HepG2 (cell line): ENCODE data around the gene MECR. TPM values are rescaled to one million over a fixed set of nuclear protein-coding genes. Genes with fewer than 3 reads are reported as not detected.

Experiments used
- ATF7 ChIP-seq, 2 experiments: fragments of 450-650 bp in 1 of 2; sonication (generic) in 1 of 2; formaldehyde crosslinking in 1 of 2; IDR thresholded peaks; 2 replicates each; pipeline versions ENCODE4 v1.4.0 to v1.6.1; 2016 to 2020; ENCODE audit warnings: antibody characterized with exemption in 1 of 2, mild to moderate bottlenecking in 1 of 2, missing genetic modification reagents in 1 of 2
- FOXA1 ChIP-seq, 2 experiments: fragments of 450-650 bp in 1 of 2; sonication (generic) in 1 of 2; formaldehyde crosslinking in 1 of 2; IDR thresholded peaks; 2 replicates each; pipeline versions ENCODE4 v1.4.0 to v1.6.1; 2016 to 2020; ENCODE audit warnings: missing genetic modification reagents in 1 of 2
- FOXO1 ChIP-seq: sonication (generic); formaldehyde crosslinking; IDR thresholded peaks from 2 replicates; pipeline ENCODE4 v1.4.0; 2020; ENCODE audit warnings: missing genetic modification reagents
- ISL2 ChIP-seq: sonication (generic); formaldehyde crosslinking; IDR thresholded peaks from 2 replicates; pipeline ENCODE4 v1.5.0; 2020; ENCODE audit warnings: missing genetic modification reagents
- MYC ChIP-seq: sonication (generic); formaldehyde crosslinking; IDR thresholded peaks from 2 replicates; pipeline ENCODE4 v1.9.0; 2021; ENCODE audit warnings: missing genetic modification reagents, borderline replicate concordance
- NFIC ChIP-seq: IDR thresholded peaks from 2 replicates; pipeline ENCODE4 v1.6.1; 2012; ENCODE audit warnings: mild to moderate bottlenecking, low read length, inconsistent platforms
- REPIN1 ChIP-seq: sonication (generic); formaldehyde crosslinking; IDR thresholded peaks from 2 replicates; pipeline ENCODE4 v1.8.0; 2022; ENCODE audit warnings: missing genetic modification reagents, low read depth, mild to moderate bottlenecking, borderline replicate concordance
- ZBTB3 ChIP-seq: sonication (generic); formaldehyde crosslinking; IDR thresholded peaks from 2 replicates; pipeline ENCODE4 v1.4.0; 2020; ENCODE audit warnings: low read depth, mild to moderate bottlenecking, moderate library complexity, missing genetic modification reagents, borderline replicate concordance
- ZC3H13 ChIP-seq: sonication (generic); formaldehyde crosslinking; IDR thresholded peaks from 2 replicates; pipeline ENCODE4 v1.8.1; 2023; ENCODE audit warnings: mild to moderate bottlenecking, missing genetic modification reagents, moderate library complexity
- ZFP41 ChIP-seq: sonication (generic); formaldehyde crosslinking; IDR thresholded peaks from 2 replicates; pipeline ENCODE4 v1.4.0; 2020; ENCODE audit warnings: mild to moderate bottlenecking, missing genetic modification reagents, borderline replicate concordance
- ZNF274 ChIP-seq: sonication (generic); formaldehyde crosslinking; IDR thresholded peaks from 2 replicates; pipeline ENCODE4 v1.5.1; 2020; ENCODE audit warnings: mild to moderate bottlenecking, missing genetic modification reagents
- ZNF282 ChIP-seq: fragments of 450-650 bp; IDR thresholded peaks from 2 replicates; pipeline ENCODE4 v1.6.1; 2018; ENCODE audit not compliant: partially characterized antibody
- ZNF331 ChIP-seq: sonication (generic); formaldehyde crosslinking; IDR thresholded peaks from 2 replicates; pipeline ENCODE4 v1.4.0; 2020; ENCODE audit warnings: missing genetic modification reagents
- ZNF547 ChIP-seq: sonication (generic); formaldehyde crosslinking; IDR thresholded peaks from 2 replicates; pipeline ENCODE4 v1.5.1; 2020; ENCODE audit warnings: mild to moderate bottlenecking, missing genetic modification reagents
- ZNF572 ChIP-seq: sonication (generic); formaldehyde crosslinking; IDR thresholded peaks from 2 replicates; pipeline ENCODE4 v1.5.1; 2020; ENCODE audit warnings: mild to moderate bottlenecking, missing genetic modification reagents
- ZNF747 ChIP-seq: sonication (generic); formaldehyde crosslinking; IDR thresholded peaks from 2 replicates; pipeline ENCODE4 v1.8.1; 2023; ENCODE audit warnings: missing genetic modification reagents, mild to moderate bottlenecking, borderline replicate concordance
- ZNF766 ChIP-seq: sonication (generic); formaldehyde crosslinking; IDR thresholded peaks from 2 replicates; pipeline ENCODE4 v1.5.0; 2020; ENCODE audit warnings: missing genetic modification reagents, borderline replicate concordance
- polyA plus RNA-seq, 8 experiments: library from polyadenylated mRNA; depleted of rRNA in 3 of 8; stranded (reverse) in 7 of 8; unstranded in 1 of 8; fragments of >200 nt; fragmentation: Illumina TruSeq in 4 of 8; extraction: Trizol in 4 of 8; gene quantifications; 2 replicates each; pipeline versions ENCODE4 v1.2.1 to v1.2.3, GENCODE V29; 2011 to 2016; ENCODE audit warnings: low read depth in 4 of 8, missing spikeins in 1 of 8, mixed read lengths in 1 of 8; ENCODE audit not compliant: insufficient read depth in 1 of 8
- total RNA-seq, 5 experiments: library from RNA; depleted of rRNA; stranded (reverse); fragments of >200 nt; fragmentation: Illumina TruSeq; extraction: Trizol; gene quantifications; 2 replicates each; pipeline ENCODE4 v1.2.3, GENCODE V29; 2016; ENCODE audit warnings: low read depth in 1 of 5
- TF ChIP-seq, protein P1 (sequence below), 2 experiments: sonication (generic) in 1 of 2; formaldehyde crosslinking in 1 of 2; IDR thresholded peaks; 2 replicates each; pipeline versions ENCODE4 v1.5.1 to v1.6.1; 2011 to 2020; ENCODE audit warnings: borderline replicate concordance in 1 of 2, low read depth in 1 of 2, low read length in 1 of 2, mild to moderate bottlenecking in 1 of 2, missing genetic modification reagents in 1 of 2, moderate library complexity in 1 of 2
- TF ChIP-seq, protein P2 (sequence below): sonication (generic); formaldehyde crosslinking; IDR thresholded peaks from 2 replicates; pipeline ENCODE4 v1.4.0; 2020; ENCODE audit warnings: mild to moderate bottlenecking, missing genetic modification reagents
- TF ChIP-seq, protein P3 (sequence below): sonication (generic); formaldehyde crosslinking; IDR thresholded peaks from 2 replicates; pipeline ENCODE4 v1.4.0; 2020; ENCODE audit warnings: missing genetic modification reagents
- TF ChIP-seq, protein P4 (sequence below): sonication (generic); formaldehyde crosslinking; IDR thresholded peaks from 2 replicates; pipeline ENCODE4 v1.5.1; 2020; ENCODE audit warnings: missing genetic modification reagents, mild to moderate bottlenecking, borderline replicate concordance

MECR gene
- total and polyA plus RNA-seq, 2 of the 13 experiments (the other 11 are each of a cell fraction or from before 2014, with no cell fraction given) = 18.8 to 24.9 TPM

DNA sequence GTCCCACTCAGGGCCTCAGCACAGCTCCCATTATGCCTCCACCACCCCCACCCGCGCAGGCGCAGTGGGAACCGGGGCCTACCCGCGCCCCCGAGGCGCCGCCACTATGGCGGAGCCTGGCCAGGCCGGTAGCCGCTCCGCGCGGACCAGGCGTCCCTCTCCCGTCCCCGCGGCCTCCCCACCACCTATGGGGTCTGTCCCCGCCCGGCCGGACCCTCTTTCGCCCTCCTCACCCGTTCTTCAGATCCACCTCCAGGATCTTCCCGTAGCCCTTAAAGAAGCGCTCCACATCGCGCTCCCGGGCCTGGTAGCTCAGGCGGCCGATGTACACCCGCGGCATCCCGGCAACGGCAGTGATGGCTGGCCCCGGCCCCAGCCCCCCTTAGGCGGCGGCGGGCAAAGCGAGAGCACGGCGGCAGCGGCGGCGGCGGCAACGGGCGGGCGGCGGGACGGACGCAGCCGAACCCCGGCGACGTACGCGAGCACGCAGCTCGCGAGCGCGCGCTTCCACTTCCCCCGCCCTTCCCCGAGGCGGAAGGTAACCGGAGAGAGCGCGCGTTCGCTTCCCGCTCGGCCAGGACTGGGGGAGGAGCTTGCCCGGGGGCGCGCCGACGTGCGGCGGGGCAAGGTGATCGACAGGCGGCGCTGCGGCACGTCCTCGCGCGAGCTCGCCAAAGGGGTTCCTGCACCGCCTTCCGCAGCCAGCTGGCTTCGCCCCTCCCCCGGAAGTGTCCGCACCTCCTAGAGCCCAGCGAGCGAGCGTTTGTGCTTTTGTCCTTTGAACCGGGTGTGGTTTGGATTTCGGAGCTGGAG, 49.1 kb downstream of the MECR start, which contains the start of gene SRSF4 (continued):
- TF ChIP-seq, protein P1, sequence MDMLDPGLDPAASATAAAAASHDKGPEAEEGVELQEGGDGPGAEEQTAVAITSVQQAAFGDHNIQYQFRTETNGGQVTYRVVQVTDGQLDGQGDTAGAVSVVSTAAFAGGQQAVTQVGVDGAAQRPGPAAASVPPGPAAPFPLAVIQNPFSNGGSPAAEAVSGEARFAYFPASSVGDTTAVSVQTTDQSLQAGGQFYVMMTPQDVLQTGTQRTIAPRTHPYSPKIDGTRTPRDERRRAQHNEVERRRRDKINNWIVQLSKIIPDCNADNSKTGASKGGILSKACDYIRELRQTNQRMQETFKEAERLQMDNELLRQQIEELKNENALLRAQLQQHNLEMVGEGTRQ (IDR thresholded peaks at IDR 0.05; ENCODE audit: low read depth, low read length) = no peak
- TF ChIP-seq, protein P1 (CRISPR knock-in tag; IDR thresholded peaks at IDR 0.05; ENCODE audit: borderline replicate concordance) = peak; percentile 12; the same call in 1 of the 2 replicates
- peak; percentile 70; the same call in 1 of the 2 replicates for TF ChIP-seq ZNF747 (CRISPR knock-in tag)
- TF ChIP-seq ZC3H13 (CRISPR knock-in tag) = peak; percentile 79
- no peak for TF ChIP-seq ZBTB3
- peak; percentile 59 for TF ChIP-seq FOXO1 (CRISPR knock-in tag)
- no peak for TF ChIP-seq ZFP41 (CRISPR knock-in tag)
- TF ChIP-seq, protein P2, sequence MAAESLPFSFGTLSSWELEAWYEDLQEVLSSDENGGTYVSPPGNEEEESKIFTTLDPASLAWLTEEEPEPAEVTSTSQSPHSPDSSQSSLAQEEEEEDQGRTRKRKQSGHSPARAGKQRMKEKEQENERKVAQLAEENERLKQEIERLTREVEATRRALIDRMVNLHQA = no peak
- TF ChIP-seq, protein P3, sequence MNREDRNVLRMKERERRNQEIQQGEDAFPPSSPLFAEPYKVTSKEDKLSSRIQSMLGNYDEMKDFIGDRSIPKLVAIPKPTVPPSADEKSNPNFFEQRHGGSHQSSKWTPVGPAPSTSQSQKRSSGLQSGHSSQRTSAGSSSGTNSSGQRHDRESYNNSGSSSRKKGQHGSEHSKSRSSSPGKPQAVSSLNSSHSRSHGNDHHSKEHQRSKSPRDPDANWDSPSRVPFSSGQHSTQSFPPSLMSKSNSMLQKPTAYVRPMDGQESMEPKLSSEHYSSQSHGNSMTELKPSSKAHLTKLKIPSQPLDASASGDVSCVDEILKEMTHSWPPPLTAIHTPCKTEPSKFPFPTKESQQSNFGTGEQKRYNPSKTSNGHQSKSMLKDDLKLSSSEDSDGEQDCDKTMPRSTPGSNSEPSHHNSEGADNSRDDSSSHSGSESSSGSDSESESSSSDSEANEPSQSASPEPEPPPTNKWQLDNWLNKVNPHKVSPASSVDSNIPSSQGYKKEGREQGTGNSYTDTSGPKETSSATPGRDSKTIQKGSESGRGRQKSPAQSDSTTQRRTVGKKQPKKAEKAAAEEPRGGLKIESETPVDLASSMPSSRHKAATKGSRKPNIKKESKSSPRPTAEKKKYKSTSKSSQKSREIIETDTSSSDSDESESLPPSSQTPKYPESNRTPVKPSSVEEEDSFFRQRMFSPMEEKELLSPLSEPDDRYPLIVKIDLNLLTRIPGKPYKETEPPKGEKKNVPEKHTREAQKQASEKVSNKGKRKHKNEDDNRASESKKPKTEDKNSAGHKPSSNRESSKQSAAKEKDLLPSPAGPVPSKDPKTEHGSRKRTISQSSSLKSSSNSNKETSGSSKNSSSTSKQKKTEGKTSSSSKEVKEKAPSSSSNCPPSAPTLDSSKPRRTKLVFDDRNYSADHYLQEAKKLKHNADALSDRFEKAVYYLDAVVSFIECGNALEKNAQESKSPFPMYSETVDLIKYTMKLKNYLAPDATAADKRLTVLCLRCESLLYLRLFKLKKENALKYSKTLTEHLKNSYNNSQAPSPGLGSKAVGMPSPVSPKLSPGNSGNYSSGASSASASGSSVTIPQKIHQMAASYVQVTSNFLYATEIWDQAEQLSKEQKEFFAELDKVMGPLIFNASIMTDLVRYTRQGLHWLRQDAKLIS = peak; percentile 63; the same call in 1 of the 2 replicates
- no peak for TF ChIP-seq ZNF572 (CRISPR knock-in tag)
- no peak for TF ChIP-seq ZNF282
- no peak for TF ChIP-seq ATF7 (IDR thresholded peaks at IDR 0.05)
- TF ChIP-seq ATF7 (CRISPR knock-in tag; IDR thresholded peaks at IDR 0.05) = 0 out of 2 replicates have a peak, but pooled peaks have one; percentile 16
- peak; percentile 78; the same call in 1 of the 2 replicates for TF ChIP-seq MYC (CRISPR knock-in tag)
- TF ChIP-seq NFIC = no peak
- peak; percentile 74; the same call in 1 of the 2 replicates for TF ChIP-seq ZNF331 (CRISPR knock-in tag)
- TF ChIP-seq ISL2 (CRISPR knock-in tag) = 0 out of 2 replicates have a peak, but pooled peaks have one; percentile 63
- TF ChIP-seq, protein P4, sequence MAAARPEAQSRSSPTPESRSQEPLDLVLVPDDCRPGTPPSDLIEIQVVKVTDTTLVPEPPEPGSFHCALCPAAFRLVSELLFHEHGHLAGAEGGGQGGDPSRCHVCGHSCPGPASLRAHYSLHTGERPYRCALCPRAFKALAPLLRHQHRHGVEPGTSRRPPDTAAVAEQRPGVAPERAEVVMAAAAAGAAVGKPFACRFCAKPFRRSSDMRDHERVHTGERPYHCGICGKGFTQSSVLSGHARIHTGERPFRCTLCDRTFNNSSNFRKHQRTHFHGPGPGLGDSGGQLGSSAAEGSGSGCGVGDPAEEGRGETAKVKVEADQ (CRISPR knock-in tag) = peak; percentile 93; the same call in 1 of the 2 replicates
- TF ChIP-seq REPIN1 (CRISPR knock-in tag) = peak; percentile 88; the same call in 1 of the 2 replicates
- TF ChIP-seq ZNF547 (CRISPR knock-in tag) = peak; percentile 95
- TF ChIP-seq ZNF274 (CRISPR knock-in tag) = peak; percentile 96
- TF ChIP-seq ZNF766 (CRISPR knock-in tag) = 0 out of 2 replicates have a peak, but pooled peaks have one; percentile 32
- TF ChIP-seq FOXA1 (IDR thresholded peaks at IDR 0.05) = no peak
- 0 out of 2 replicates have a peak, but pooled peaks have one; percentile 38 for TF ChIP-seq FOXA1 (CRISPR knock-in tag; IDR thresholded peaks at IDR 0.05)
